Left ventricle myocardium inferior (tissue), 1 donor: Measurements from ENCODE around the gene ASB15. TPM values are rescaled to one million over a fixed set of nuclear protein-coding genes. Genes with fewer than 3 reads are reported as not detected.
"Not testable (repeated sequence)": the region's sequence is repeated elsewhere in the genome, so short reads cannot be mapped to it uniquely, and the experiment has no call there.

Source experiments
- DNase-seq: peaks from one replicate; pipeline ENCODE4 v3.0.0-alpha.2; 2020
- H3K27ac ChIP-seq: fragments of 200-600 bp; replicated peaks from 2 replicates; pipeline ENCODE4 v1.8.0; 2021
- H3K27me3 ChIP-seq: fragments of 200-600 bp; 2 replicates; pipeline ENCODE4 v1.8.0; 2021; ENCODE audit warnings: low read depth
- H3K36me3 ChIP-seq: fragments of 200-600 bp; 2 replicates; pipeline ENCODE4 v1.8.0; 2021
- H3K4me1 ChIP-seq: fragments of 200-600 bp; 2 replicates; pipeline ENCODE4 v1.8.0; 2021
- H3K4me3 ChIP-seq: fragments of 200-600 bp; 2 replicates; pipeline ENCODE4 v1.8.0; 2021; ENCODE audit warnings: mild to moderate bottlenecking, moderate library complexity
- H3K9me3 ChIP-seq: fragments of 200-600 bp; replicated peaks from 2 replicates; pipeline ENCODE4 v1.8.0; 2021
- CTCF ChIP-seq: fragments of 200-600 bp; IDR thresholded peaks from 2 replicates; pipeline ENCODE4 v1.8.0; 2021; ENCODE audit warnings: antibody characterized with exemption, mild to moderate bottlenecking, borderline replicate concordance
- intact Hi-C: fragments of 100-400 bp; cut with micrococcal nuclease; formaldehyde crosslinking; loops from one replicate; pipeline ENCODE4 v1.11.0; 2022
- total RNA-seq: library from RNA; stranded (reverse); fragmentation: NEBNext Ultra II Directional; extraction: Animal tissue kit (Norgen Biotek cat#: 25700); gene quantifications from one replicate; pipeline ENCODE4 v1.2.1, GENCODE V29; 2021
- donor health status: DM: no; HTN: yes; CAD: no; lungs with severe emphysema.

ASB15 gene
- total RNA-seq, 1 donor from 2014 or later, result 76.8 TPM

DNA sequence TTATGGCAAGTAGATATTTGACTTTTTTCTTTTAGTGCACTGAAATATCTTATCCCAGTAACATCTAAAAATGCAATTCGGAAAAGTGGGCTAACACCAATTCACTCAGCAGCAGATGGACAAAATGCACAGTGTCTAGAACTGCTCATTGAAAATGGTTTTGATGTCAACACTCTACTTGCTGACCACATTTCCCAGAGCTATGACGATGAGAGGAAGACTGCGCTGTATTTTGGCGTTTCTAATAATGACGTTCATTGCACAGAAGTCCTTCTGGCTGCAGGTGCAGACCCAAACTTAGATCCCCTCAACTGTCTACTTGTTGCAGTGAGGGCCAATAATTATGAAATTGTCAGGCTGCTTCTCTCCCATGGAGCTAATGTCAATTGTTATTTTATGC, 27.2 kb downstream of the ASB15 start:
- Histone ChIP-seq H3K9me3 (no peaks in the 10 kb centered on the region), H3K4me1 (peaks cover 7% of the 10 kb centered on the region), H3K36me3 (peaks cover 9% of the 10 kb centered on the region), H3K27ac (no peak overlapping the region), H3K27me3 (no peaks in the 10 kb centered on the region), H3K4me3 (no peak overlapping the region)
- no peak for TF ChIP-seq CTCF
- intact Hi-C loops, result no loop called here
- no peak for DNase-seq

GRCh38 chr7:123629281-123629680, 27.7 kb downstream of the ASB15 start:
- Histone ChIP-seq H3K27me3 (no peaks in the 10 kb centered on the region), H3K4me1 (peaks cover 11% of the 10 kb centered on the region), H3K27ac (no peak overlapping the region), H3K36me3 (peaks cover 9% of the 10 kb centered on the region), H3K4me3 (no peak overlapping the region), H3K9me3 (no peaks in the 10 kb centered on the region)
- intact Hi-C loops, result no loop called here
- DNase-seq, result no peak
- TF ChIP-seq CTCF, result no peak

- DNase-seq, result no peak
- Histone ChIP-seq H3K4me1 (peaks cover 44% of the 10 kb centered on the region), H3K36me3 (no peaks in the 10 kb centered on the region), H3K27ac (peak overlapping the region; percentile 56), H3K4me3 (no peak overlapping the region), H3K9me3 (no peaks in the 10 kb centered on the region), H3K27me3 (no peaks in the 10 kb centered on the region)
- intact Hi-C loops, result no loop called here
- TF ChIP-seq CTCF, result no peak
Observed at GRCh38 chr7:123632808-123633207, 31.2 kb downstream of the ASB15 start.

DNA sequence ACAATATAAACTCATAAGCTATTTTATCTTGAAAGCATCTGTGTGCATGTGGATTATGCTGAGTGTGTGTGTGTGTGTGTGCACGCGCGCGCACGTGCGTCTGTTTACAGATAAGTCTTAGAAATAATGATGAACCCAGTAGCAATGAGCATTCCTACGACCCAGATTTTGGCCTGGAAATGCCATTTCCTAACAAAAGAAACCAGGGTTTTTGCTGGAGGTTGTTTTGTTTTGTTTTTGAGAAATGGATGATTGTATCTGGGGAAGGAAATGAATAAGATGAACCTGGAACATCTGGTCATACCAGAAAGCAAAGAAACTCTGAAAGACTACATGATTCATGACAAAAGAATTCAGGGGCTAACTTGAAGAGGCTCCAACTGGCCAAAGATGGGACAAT, 31.9 kb downstream of the ASB15 start:
- H3K9me3 ChIP-seq, result no peaks in the 10 kb centered on the region
- intact Hi-C loops, result no loop called here
- H3K36me3 ChIP-seq, result no peaks in the 10 kb centered on the region
- no peak for TF ChIP-seq CTCF
- no peak for DNase-seq
- peaks cover 48% of the 10 kb centered on the region for H3K4me1 ChIP-seq
- peak overlapping the region; percentile 56 for H3K27ac ChIP-seq
- H3K27me3 ChIP-seq, result no peaks in the 10 kb centered on the region
- H3K4me3 ChIP-seq, result no peak overlapping the region

GRCh38 chr7:123634011-123634573, 32.5 kb downstream of the ASB15 start:
- intact Hi-C loops, H3K27me3 ChIP-seq, H3K9me3 ChIP-seq, H3K36me3 ChIP-seq, H3K4me3 ChIP-seq: not testable (repeated sequence)
- DNase-seq, result peak; percentile 35
- Histone ChIP-seq H3K27ac (peak overlapping the region; percentile 58), H3K4me1 (peaks cover 48% of the 10 kb centered on the region)

DNA sequence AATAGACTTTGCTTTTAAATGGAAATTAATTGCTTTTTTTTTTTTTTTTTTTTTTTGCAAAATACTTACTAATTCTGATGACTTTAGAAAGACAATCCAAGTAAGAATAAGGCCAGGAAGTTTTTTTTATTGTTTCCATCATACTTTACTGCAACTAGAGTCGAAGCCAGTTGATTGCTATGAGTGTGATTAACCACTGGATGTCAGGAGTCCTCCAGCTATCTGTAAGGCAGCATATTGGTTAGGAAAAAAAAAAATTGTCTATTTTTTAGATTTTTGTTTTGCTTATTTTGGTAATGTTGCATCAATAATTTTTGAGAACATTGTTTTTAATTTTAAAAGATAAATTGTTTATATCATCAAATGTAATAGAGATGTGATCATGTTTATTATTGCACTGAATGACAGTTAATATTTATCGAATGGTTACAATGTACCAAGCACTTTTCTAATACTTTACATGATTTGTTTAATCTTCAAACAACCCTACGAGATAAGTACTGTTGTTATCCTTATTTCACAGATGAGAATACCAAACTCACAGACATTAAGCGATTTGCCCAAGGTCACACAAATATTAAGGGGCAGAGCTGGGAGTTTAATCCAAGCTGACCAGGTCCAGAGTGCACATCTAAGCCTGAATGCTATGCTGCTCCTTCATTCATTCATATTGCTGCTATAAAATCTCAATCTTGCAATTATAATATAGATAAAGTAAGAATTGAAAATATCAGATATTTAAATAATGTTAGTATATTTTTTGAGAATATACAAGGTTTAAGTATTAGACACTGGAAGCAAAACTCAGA, 34.1 kb downstream of the ASB15 start:
- DNase-seq, result no peak
- no peaks in the 10 kb centered on the region for H3K36me3 ChIP-seq
- intact Hi-C loops, result no loop called here
- no peaks in the 10 kb centered on the region for H3K9me3 ChIP-seq
- H3K27ac ChIP-seq, result peak overlapping the region; percentile 58
- no peaks in the 10 kb centered on the region for H3K27me3 ChIP-seq
- H3K4me1 ChIP-seq, result peaks cover 57% of the 10 kb centered on the region
- peak overlapping the region; percentile 9 for H3K4me3 ChIP-seq
- peak; percentile 72 for TF ChIP-seq CTCF
